Inflammatory macrophage (primary cell): ENCODE measurements around the gene CNTD1.
A peak's percentile ranks its signal among the peaks of the same experiment; 100 is the strongest.

Experiments used
- DNase-seq, 2 donors: peaks; one replicate each; pipeline ENCODE4 v3.0.0-alpha.2; 2020 to 2022

Gene CNTD1

GRCh38 chr17:42806249-42806648 lies 7.6 kb downstream of the CNTD1 start:
- no peak for DNase-seq

- DNase-seq: peak in 1 of 2 donors; percentile 8
Measured at GRCh38 chr17:42809250-42809649, 10.6 kb downstream of the CNTD1 start.

DNA sequence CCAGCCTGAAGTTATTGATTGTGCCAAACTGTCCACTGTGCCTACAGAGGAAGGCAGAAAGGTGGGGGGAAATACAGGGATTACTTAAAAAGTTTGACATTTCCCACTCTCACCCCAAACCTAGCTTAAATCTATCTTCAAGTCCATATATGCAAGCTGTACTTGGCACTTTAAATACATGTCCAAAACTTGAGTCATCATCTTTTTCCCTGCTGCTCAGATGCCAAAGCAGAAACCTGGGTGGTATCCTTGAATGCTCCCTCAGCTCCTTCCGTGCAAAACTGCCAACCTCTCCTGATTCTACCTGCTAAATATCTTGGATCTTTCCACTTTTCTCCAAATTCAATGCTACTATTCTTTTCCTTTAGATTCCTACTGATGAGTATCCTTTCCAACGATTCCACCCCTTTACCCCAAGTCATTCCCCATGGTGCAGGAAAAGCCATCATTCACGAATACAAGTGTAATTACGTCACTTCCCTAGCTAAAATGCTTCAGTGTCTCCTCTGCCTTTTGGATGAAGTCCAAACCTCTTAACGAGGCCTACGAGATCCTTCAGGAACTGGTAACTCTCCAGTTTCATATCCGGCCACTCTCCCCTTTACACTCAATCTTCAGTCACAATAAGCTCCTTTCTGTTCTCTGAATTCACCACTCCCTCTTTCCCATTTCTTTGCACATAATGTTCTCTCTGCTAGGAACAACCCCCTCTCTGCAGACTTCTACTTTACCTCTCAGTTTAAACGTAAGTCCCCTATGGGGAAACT lies 16.2 kb downstream of the CNTD1 start:
- no peak for DNase-seq

- no peak for DNase-seq
Measured at GRCh38 chr17:42817866-42818265, 19.2 kb downstream of the CNTD1 start.

DNA sequence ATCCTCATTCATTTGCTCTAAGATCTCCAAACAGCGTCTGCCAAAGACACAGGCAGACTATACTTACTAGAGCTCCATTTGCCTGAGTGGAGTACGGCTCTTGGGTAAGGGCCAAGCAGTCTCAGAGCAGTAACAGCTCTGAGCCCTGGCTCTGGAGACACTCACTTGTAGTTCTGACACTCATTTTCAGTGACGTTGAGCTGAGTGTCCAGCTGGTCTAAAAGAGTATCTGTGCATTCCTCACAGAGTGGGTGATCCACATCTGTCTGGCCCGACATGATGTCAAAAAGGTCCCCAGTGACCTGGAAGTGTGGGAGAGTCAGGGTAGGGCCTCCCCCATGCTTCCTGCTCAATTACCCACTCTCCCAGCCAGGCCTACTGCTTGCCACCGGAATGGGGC lies 19.7 kb downstream of the CNTD1 start:
- DNase-seq: no peak

GRCh38 chr17:42819939-42820535 lies 21.4 kb downstream of the CNTD1 start:
- peak; percentile 61 to 70 for DNase-seq

GRCh38 chr17:42821176-42821575 lies 22.5 kb downstream of the CNTD1 start:
- no peak for DNase-seq

DNA sequence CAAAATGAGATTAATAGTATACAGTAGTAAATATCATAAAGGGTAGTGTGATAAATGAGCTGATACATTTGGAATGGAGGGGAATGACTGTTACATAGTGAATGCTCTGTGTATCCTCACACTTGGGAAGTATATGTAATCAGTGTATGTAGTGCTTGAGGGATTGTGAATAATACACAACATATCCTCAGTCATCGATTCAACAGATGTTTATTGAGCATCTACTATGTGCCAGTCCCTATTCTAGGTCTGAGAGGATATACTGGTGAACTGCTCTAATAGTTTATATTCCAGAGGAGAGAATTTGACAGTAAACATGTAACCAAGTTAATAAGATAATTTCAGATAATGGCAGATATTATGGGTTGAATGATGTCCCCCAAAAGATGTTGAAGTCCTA lies 28.8 kb downstream of the CNTD1 start:
- no peak for DNase-seq

- no peak for DNase-seq
Measured at GRCh38 chr17:42830971-42831370, 32.3 kb downstream of the CNTD1 start.

DNA sequence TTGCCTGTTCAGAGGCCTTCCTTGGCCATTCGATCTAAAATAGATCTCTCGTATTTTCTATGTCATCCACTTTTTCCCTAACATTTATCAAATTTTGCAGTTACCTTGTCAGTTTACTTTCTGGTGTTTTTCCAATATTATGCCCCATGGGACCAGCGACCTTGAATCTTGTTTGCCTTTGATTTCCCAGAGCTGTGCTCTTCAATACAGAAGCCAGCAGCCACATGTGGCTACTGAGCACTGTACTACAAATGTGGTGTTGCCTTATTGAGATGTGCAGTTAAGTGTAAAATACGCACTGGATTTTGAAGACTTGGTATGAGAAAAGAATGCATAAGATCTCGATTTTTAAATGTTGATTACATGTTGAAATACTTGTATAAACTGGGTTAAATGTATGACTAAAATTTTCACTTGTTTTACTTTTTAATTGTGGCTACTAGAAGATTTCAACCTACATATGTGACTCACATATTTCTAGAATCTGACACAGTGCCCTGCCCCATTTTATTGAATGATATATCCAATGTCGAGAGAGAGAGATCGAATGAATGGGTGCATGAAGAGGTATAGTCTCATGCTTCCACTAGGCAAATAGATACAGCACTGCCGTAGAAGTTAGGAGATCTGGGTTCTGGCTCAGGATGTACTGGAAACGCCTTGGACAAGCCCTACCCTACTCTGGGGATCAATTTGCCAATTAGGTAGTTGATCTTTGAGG lies 33.7 kb downstream of the CNTD1 start:
- DNase-seq: no peak

DNA sequence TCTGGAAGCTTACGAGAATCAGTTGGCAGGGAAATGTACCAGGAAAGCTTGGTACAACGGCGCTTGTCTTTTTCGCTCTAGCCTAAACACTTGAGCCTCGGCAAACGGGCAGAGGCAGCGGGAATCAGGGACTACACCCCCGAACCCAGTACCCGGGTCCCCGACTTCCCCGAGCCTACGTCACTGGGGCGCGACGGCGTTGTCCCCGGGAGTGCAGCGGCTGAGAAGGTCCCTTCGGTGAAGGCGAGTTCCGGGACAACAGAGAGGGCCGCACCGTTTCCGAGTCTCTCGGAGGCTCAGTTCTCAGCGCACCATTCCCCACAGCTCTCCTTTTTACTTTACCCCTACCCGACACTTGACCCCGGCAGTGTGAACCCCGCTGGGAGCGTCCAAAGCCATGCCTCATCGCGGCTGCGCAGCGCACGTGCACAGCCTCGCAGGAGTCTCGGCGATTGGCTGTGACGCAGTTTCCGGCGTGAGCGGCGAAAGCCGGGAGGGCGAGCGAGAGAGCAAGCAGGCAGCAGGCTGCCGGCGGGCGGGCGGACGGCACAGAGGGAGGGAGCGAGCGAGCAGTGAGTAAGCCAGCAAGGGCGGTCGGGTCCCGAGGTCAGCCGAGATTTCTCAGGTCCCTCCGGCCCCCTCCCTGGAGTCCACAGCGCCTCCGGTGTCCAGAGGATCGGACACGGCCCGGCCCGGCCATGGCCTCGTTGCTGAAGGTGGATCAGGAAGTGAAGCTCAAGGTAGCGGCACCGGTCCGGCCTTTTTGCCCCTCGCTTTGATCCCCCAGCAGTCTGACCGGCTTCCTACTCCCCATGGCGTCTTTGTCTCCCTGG lies 34.5 kb downstream of the CNTD1 start, which contains the start of gene PSME3:
Gene PSME3 (plus strand): TSS at position 464 of the 833 bp plus-strand sequence. CDS start 235 bp downstream, at position 699.
- DNase-seq: peak; percentile 89 to 91

DNA sequence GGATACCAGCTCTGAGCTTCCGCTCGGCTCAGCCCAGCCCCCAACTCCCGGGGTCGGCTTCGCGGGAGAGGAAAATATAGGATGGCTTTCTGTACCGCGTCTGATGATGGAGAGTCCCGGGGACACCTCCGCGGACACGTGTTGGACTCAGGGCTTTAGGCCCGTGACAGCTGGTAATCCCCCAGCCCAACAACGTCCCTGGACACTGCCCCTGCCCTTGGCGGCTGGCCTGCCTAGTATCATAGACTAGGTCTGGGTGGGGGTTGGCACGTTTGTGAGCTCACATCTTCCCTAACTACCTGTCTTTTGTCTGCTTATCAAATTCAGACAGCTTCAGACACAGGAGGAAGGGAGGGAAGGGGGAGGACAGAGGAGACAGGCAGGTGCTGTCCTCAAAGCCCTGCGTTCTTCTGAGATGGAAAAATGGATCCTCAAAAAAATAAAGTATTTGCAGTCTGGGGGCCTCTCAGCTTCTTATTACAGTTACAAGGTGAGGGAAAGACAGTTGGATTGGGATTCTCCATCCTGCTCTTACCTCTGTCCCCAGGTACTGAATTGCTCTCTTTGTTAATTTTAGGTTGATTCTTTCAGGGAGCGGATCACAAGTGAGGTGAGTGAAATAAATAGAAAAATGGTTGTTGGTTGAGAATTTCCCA lies 35.2 kb downstream of the CNTD1 start:
- no peak for DNase-seq

GRCh38 chr17:42835732-42836131 lies 37.1 kb downstream of the CNTD1 start:
- DNase-seq: no peak

DNA sequence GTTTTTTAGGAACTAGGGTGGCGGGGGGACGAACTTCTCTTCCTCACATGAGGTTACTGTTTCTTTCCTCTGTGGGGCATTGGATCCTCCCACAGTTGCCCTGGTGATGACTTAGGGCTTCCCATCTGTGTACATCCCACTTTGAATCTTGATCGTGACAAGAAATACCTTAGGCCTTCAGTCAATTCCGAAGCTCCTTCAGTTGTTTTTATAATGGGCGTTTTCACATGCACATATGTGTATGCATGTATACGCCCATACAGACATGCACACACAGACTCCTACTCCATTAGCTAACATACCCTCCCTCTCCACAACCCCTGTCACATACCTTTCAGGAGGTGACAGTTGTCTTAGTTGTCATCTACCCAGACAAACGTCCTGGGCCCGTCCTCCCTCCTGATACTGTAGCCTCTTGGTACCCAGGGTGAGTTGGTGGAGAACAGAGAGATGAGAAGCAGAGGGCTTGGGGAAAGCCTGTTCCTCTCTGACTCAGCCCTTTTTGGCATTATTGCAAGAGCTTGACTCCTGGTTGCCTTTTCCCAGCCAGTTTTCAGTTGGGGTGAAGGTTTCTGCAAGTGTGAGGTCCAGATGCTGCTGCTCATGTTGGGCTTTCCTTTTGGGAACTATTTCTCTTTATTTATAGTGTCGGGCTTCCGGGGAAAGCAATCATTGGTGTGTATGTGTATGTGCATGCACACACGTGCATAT lies 43.5 kb downstream of the CNTD1 start:
- no peak for DNase-seq

DNA sequence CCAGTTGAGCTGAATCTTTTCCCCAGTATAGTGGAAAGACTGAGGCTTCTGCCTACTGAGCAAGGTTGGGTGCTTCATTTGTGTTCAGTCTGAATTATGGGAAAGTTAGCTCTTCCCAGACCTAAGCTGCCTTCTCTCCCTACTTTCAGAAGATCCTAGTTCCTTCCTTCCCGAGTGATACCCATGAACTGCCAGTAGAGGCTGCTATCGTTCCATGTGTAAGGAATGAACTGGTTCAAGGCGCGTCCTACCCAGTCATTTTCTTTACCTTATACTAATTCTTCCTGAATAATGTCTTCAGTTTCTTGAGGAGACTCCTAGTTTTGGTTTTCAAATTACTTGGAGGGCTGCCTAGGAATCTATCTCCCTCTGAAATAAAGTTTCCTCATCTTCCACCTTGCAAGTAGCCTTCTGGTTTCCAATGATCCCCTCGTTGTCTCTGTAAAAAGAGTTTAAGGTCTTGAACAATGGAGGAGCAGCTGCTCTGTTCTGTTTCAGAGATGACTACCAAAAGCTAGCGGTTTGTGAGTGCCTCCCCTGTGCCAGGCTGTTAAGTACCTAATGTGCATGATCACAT lies 44.8 kb downstream of the CNTD1 start:
- peak; percentile 63 to 70 for DNase-seq

DNA sequence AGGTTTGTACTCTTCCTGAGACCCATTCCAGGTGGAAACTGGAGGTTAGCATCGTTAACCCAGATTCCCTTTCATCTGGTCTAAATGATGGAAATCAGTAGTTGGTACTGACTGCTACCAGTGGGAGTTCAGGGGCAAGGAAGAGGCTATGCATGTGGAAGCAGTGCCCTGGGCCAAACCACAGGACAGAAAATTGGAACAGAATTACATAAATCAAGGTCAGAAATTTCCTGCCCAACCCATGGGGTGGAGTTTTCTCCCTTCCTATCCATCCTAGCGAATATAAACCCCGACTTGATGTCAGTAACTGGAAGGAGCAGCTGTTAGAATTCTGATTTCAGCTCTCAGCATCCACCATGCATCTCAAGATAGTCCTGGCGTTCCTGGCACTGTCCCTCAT lies 45.6 kb downstream of the CNTD1 start, which contains the start of gene AOC2:
Gene AOC2 (plus strand): TSS at position 310 of the 400 bp plus-strand sequence. CDS start 47 bp downstream, at position 357.
- no peak for DNase-seq

- DNase-seq: no peak
Measured at GRCh38 chr17:42844761-42845555, 46.3 kb downstream of the CNTD1 start.

- no peak for DNase-seq
Measured at GRCh38 chr17:42845556-42845917, 46.9 kb downstream of the CNTD1 start.

DNA sequence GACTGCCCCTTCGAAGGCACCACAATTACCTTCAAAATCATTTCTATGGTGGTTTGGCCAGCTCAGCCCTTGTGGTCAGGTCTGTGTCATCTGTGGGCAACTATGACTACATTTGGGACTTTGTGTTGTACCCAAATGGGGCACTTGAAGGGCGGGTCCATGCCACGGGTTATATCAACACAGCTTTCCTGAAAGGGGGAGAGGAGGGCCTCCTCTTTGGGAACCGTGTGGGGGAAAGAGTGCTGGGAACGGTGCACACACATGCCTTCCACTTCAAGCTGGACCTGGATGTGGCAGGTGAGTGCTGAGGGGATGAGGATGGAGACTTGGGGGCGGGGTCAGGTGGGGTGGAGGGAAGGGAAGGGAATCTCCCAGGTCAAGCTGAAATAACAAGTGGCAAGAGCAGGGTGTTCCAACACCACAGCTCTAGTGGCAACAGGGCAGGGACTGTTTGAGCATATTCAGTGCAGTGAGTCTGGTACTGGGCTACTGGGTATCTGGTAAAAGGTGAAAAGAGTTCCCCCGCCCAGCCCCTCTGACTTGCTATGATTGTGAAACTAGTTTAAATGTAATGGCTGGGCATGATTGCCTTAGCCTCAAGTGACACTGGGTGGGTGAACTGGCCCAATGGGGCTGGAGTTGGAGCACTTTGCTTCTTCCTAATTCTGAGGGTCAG lies 47.4 kb downstream of the CNTD1 start:
- peak; percentile 50 to 51 for DNase-seq
